RPMI7951 (cell line): ENCODE data around the gene LY6G5B. TPM values are rescaled to one million over a fixed set of nuclear protein-coding genes. Genes with fewer than 3 reads are reported as not detected.

Source experiments
- DNase-seq: peaks from one replicate; pipeline ENCODE4 v3.0.0-alpha.2; 2012; ENCODE audit warnings: low read depth
- total RNA-seq: library from RNA; depleted of rRNA; stranded (reverse); fragments of >200 nt; shearing (Covaris generic); gene quantifications from 2 replicates; pipeline ENCODE4 v1.2.3, GENCODE V29; 2014

The LY6G5B gene
- total RNA-seq, 1 experiment from 2014 or later: 0.36 TPM

DNA sequence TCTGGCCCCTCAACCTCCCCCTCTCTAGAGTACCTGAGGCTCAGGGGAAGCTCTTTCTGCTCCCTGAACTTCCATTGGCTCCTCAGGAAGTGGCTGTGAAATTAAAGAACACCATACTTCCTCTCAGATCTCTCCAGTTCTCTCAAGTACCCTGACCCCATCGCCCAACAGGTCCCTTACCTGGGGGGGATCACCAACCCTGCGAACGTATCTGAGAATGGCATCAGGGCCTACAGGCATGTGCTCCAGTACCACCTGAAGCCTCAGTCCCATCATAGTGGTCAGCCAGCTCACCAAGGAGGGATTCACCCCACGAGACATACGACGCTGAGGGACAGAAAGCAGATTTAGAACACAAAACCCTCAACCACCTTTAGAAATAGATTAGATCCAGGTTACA, 29.2 kb upstream of the LY6G5B start:
- no peak for DNase-seq

DNA sequence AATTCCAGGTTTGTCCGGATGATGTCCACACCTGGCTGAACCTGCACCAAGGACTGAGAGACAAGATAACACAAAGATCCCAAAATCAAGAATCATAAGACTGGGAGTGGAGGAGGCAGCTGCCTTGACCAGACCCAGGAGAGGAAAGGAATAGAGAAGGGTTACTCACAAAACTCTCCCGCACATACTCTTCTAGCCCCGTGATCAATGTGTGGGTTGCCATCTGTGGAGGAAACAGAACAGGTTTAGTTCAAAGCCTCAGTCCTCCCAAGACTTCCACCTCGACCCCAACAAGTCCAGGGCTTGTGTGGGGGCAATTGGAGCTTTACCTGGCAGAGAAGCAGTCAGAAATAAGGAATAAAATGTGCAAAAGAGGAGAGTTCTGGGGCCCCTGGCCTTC, 28.4 kb upstream of the LY6G5B start:
- DNase-seq: no peak

DNA sequence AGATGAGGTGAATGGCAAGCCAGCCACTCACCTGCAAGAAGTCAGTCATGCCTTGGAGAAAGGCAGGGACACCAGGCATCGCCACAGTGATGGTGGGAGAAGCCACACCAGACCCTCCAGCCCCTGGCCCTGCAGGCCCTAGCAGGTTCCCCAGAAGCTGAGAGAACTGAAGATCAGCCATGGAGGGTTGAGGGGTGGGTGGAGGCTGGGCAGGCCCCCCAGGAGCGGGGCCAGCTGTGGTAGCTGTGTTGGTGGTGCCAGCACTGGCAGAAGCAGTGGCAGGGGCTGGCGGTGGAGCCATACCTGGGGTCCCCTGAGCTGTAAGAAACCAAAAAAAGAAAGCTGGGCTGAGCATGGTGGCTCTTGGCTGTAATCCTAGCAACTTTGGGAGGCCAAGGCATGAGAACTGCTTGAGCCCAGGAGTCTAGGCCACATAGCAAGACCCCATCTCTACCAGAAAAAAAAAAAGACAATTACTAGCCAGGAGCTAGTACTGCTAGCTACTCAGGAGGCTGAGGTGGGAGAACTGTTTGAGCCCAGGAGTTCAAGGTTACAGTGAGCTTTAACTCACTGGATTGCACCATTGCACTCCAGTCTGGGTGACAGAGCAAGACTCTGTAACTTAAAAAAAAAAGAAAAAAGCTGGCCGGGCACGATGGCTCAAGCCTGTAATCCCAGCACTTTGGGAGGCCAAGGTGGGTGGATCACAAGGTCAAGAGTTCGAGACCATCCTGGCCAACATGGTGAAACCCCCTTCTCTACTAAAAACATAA, 26.8 kb upstream of the LY6G5B start:
- DNase-seq: no peak

DNA sequence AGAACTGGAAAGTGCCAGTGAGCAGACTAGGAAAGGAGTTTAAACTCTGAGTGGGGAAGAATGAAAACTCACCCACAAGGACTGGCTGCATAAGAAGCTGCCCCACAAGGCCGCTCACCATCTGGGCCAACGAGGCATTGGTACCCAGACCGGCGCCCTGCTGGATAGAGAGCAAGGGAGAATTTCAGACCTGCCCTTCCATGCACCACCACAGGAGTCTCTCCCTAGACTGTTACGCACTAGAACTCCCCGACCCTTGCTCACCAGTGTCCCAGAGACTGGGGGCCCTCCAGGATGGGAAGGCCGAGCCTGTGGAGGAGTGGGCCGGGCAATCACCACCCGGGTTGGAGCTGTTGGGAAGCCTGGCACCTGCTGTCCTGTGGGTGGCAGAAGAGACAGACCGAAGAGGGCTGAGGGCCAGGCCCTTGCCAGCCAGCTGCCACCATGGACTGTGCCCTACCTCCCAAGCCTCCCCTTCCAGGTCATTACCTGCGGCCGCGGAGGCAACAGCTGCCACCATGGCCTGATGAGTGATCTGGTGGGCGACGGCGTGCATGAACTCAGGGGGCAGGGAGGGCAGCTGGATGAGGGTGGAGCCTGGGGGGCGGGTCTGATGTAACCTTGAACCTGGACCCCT, 25.8 kb upstream of the LY6G5B start:
- DNase-seq: no peak

DNA sequence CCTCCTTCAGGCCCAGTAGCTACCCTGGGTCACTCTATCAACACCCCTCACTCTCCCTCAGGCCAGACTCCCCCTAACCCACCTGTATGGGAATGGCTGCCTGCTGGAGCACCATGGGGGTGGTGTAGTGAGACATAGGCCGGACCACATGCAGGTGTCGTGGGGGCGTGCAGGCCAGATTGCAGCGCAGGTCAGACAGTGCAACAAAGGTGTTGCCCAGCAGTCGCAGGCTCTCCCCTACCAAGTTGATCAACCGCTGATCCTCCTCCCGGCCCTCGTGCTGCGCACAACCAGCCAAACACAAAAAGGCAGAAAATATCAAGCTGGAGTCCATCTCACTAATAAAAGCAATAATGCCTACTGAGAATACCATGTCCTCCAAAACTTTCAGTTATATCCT, 24.5 kb upstream of the LY6G5B start:
- no peak for DNase-seq

DNA sequence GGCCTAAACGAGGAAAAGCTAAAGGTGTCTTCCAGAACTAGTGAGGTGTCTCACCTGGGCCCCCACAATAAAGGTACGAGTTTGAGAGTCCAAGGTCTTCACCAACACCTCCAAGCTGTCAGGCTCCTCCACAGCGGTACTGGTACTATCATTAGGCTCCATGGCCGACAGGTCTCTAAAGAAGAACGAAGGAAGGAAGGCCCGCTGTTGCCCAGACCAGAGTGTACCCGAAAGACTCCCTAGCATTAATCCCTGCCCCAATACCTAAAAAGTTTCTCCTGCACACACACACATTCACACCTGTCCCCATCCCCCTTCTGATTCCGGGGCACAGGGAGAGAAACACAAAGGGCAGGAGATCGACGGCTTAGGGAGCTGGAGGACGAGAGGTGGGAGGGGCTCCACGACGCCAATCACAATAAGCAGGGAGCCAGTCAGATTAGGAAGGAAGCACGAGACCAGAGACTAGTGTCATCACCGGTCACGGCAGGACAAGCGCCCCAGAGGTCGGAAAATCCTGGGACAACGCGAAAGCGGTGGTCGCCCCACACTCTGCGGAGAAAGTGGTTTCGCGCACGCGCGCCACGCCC, 18.1 kb upstream of the LY6G5B start:
- peak; percentile 81 for DNase-seq

DNA sequence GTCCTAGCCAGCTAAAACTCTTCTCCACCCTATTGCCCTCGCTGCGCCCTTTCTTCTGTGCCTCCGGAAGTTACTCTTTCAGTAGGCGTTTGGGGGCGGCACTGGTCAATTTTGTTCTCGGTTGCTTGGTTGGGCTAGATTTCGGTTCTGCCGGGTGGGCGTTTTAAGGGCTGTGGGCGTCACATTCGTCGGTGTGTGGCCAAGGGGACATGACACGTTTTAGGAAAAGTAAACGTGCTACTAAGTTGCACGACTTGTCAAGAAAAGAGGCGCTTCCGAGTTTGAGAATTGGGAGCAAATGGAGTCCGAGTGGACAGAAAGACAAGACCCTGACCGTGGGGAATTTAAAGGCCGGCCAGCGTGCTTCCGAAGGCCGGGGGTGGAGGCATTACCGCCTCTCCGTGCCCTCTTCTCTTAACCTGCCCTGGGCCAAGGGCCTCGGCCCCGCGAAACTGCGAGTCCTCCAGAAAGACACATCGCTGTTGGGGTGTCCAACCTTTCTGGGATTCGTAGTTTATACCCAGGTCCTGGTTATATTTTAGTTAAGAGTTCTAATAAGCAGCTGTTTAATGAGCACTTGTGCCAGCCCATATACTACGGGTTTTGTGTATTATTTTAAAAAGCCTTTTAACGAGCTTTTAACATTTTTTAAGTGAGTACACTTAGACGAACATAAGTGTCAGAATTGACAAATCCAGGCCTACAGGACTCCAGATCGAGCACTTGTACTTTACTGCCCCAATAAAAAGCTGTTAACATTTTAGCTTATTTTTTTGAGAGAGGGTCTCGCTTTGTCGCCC, 16.7 kb upstream of the LY6G5B start:
- peak; percentile 92 for DNase-seq

DNA sequence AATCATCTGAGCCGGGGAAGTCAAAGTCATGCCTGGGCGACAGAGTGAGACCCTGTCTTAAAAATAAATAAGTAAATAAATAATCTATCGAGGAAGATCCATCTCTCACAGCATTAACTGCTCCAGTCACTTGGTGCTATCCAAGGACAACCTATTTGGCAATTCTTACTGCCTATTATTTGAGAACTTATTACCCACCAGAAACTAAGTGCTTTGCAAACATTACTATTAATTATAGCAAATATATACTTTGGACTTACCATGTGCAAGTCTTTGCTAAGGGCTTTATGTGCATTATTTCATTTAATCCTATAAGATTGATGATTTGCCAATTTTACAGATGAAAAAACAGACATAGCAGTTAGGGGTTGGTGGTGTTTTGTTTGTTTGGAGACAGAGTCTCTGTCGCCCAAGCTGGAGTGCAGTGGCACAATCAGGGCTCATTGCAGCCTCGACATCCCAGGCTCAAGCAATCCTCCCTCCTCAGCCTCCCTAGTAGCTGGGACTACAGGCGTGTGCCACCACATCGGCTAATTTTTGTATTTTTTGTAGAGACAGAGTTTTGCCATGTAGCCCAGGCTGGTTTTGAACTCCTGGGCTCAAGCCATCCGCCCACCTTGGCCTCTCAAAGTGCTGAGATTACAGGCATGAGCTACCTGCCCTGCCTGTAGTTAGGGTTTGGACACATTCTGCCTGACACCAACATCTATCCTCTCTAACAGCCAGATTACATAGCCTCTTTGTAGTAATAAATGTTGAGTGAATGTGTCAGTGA, 15.0 kb upstream of the LY6G5B start:
- no peak for DNase-seq

DNA sequence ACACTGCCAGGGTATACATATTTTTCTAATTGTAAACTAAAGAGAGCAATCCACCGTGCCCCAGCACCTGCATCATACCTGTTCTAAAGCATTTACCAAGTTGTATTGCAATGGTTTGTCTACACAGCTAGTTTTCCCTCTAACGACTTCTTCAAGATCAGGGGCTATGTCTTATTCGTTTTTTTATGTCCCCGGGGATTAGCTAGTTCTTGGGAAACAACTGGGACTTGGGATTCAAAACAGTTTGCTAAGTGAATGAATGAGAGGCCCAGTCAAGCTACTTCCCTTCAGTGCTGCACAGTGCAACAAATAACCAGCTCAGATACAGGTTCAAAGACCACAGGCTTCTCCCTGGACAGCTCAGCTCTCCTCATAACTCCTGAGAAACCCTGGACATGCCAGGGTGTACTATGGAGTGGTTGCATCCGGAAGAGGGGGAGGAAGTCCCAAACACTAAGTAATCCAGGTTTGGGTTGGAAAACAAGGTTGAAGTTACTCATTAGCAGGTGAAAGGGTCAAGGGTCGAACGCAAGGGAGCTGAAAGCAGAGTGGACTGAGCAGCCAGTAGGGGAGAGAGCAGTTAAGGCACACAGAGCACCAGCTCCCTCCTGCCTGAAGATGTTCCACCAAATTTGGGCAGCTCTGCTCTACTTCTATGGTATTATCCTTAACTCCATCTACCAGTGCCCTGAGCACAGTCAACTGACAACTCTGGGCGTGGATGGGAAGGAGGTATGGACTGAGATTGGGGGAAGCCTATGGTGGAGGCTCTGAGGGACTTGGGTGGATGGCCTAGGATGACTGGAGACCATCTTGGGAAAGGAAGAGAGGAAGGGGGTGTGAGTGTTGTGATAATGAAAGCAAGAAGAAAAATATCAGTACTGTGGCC, 14.2 kb upstream of the LY6G5B start, which contains the start of gene APOM:
APOM (plus strand) TSS at position 546 of the 889 bp plus-strand sequence; CDS start at position 619, 73 bp downstream.
- no peak for DNase-seq

DNA sequence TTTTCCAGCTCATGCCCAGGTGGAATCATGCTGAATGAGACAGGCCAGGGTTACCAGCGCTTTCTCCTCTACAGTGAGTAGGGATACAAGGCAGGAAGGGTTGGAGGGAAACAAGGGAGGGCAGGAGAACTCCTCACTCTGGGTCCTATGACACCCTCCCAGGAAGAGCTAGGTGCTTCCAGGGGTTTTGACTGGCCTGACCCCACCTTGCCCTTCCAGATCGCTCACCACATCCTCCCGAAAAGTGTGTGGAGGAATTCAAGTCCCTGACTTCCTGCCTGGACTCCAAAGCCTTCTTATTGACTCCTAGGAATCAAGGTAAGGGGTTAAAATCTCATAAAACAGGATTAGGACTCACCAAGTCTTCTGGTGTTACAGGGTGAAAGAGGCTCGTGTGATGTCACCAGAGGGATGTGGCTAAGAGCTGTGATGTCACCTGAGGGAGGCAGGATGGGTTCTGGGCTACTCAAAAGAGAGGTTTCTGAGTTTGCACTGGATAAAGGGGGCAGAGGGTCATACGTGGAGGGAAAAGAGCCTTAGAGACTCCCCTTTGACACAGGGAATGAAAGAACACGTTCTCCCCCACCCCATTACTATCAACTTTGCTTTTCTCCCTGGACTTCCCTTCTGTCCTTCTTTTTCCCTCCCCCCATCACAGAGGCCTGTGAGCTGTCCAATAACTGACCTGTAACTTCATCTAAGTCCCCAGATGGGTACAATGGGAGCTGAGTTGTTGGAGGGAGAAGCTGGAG, 12.2 kb upstream of the LY6G5B start:
- DNase-seq: no peak

DNA sequence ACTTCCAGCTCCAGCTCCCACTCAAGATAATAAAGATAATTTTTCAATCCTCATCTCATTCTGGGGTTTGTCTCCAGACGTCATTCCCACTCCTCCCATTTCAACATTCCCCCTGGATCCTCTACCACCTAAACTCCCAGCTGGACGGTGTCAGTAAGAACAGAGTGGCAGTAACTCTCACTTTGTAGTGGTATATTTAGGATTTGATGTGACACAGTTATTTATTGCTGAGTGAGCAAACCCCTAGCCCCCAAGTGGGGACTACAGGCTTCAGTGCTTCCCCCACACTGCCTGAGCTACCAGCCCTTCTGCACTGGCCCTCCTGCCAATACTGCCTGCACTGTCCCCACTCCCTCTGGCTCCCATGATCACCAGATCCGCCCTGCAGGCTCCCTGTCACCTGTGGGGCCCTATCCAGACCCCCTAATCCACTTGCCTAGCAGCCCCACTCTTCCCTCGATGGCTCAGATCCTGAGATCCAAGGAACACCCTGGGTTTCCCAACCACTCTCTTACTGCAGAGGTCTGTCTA, 11.6 kb upstream of the LY6G5B start:
- no peak for DNase-seq

DNA sequence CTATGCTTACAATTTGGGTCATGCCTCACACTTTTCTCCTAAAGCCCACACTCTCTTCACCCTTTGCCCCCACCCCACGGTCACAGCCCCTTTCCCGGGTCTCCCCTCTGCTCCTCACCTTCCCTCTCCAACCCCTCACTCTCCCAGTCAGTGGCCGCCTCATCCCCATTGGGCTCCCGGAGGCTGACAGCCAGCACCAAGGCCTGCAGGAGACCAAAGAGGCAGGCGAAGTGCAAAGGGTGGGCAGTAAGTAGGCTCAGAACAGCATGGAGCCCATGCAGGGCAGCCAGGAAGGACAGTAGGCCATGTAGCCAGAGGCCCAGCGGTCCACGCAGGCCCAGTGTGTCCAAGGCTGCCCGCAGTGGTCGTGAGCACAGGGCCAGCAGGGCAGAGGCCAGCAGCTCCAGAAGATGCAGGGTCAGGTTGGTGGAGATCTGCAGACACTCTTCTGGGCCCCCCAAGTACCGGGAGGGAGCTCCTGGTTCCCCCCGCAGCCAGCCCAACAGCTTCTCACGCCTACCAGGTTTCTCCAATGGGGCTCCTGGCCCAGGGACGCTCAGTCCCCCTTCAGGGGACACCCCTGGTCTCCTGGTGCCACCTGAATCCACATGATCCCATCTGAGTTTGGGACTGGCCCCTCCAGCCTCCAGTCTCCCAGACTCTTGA, 10.7 kb upstream of the LY6G5B start:
- no peak for DNase-seq

DNA sequence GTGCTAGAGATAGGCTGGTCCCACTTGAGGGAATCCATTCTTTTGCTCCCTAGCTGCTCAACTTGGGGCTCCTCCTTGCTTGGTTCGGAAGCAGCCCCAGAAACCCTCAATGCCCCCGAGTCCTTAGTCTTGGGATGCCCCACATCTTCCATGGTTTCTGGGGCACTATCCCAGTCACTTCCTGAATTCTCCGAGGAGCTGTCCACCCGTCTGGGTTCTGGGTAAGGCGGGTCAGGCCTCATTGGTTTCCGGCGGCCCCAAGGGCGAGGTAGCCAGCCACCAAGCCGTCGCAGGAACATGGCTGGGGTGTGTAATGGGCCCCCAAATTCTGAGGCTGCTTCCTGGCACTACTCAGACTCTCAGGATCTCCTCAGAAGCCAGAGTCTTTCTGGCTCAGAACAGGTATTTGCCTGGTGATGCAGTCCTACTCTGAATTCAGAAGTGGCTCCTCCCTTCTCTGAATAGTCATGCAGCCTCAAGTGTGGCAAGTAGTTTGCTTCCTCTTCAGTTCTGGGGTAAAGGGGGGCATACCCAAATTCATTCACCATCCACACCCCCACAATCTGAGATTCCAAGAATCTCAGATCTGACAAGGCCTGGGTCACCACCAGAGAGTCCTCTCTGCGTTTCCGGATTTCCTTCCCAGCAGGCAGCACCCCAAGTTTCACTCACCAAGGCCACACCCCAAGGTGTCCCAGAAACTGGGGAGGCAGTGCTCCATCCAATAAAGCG, 10.0 kb upstream of the LY6G5B start:
- peak; percentile 43 for DNase-seq

DNA sequence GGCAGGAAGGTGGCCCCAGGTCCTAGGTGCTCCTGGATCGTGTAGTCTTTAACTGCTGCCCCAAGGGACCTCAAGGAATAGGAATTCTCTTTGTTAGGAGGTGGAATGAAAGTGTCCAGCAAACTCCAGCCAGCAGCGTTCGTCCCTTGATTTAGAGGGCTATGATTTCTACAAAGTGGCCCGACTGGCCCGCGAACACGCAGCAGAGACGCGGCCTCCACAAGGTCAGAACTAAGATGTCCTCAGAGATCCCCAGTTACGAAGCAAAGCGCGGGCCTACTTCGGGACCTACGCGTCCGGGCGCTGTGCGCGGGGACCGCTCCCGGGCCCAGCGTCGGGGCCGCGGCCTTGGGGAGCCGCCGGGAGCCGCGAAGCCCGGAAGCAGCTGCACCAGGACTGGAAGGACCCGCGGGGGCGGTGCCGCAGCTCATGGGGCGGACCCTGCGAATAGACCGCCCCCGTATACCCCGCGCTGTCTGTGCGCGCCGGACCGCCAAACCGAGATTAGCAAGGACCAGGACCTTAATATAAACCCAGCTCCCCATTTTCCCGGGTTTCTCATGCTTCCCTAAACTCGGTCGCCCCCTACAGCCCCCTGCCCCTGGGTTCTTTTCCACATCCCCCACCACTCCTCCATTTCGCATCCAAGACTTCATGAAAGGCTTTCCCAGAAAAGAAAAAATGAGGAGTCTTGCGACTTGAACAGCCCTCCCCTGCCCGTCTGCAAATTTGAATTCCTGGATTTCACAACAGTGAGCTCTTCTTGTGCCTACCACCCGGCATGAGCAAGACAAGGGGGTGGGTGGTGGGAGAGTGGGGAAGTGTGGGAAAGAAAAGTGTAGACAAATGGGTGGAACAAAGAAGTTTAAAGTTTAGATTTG, 9.2 kb upstream of the LY6G5B start, which contains the start of gene C6orf47:
C6orf47 (minus strand) TSS at position 398 of the 881 bp plus-strand sequence. CDS start 831 bp downstream, outside the sequence.
- peak; percentile 86 for DNase-seq

DNA sequence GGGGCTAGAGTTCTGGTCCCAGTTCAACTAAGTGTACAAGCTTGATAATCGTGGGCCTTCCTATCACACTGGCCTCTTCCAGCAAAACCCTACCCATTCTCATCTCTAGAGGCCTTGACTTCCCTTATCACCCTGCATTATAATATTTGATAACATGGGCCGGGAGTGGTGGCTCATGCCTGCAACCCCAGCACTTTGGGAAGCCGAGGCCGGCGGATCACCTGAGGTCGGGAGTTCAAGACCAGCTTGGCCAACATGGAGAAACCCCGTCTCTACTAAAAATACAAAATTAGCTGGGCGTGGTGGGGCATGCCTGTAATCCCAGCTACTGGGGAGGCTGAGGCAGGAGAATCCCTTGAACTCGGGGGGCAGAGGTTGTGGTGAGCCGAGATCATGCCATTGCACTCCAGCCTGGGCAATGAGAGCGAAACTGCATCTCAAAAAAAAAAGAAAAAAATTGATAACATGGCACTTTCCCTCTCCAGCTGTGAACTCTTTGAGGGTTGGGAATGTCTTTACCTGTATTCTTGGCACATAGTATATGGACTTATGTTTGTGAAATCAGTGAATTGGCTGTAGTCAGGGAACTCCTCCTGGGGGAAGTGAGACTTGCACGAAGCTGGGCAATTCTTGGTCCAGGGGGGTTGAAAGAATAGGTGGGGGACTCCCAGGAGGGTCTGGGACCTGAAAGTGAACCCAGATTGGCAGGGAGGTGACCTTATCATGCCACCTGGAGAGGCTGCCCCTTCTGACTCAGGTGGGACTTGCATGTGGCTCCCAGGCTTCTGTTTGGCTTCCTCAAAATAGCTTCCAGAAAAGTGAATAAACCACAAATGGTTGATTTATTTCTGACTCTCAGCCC, 8.3 kb upstream of the LY6G5B start:
- DNase-seq: no peak
